Fibroblast of lung (primary cell): ENCODE data around the gene ITSN1. TPM values are rescaled to one million over a fixed set of nuclear protein-coding genes. Genes with fewer than 3 reads are reported as not detected.

Experiments used
- DNase-seq, 2 donors: peaks; one replicate each; pipeline versions ENCODE4 v3.0.0 to v3.0.0-alpha.2; 2010; ENCODE audit warnings: low read depth in 2 of 2
- H2AFZ ChIP-seq: 2 replicates; pipeline ENCODE4 v1.5.1; 2012; ENCODE audit warnings: low read length, control low read depth, inconsistent platforms
- H3K27ac ChIP-seq: 2 replicates; pipeline ENCODE4 v1.5.1; 2011; ENCODE audit warnings: low read length, control low read depth; ENCODE audit not compliant: insufficient read depth
- H3K27me3 ChIP-seq: 2 replicates; pipeline ENCODE4 v1.5.1; 2011; ENCODE audit warnings: mild to moderate bottlenecking, low read length; ENCODE audit not compliant: control insufficient read depth, insufficient read depth
- H3K36me3 ChIP-seq: 2 replicates; pipeline ENCODE4 v1.5.1; 2011; ENCODE audit warnings: low read length; ENCODE audit not compliant: control insufficient read depth, insufficient read depth
- H3K4me1 ChIP-seq: 2 replicates; pipeline ENCODE4 v1.5.1; 2011; ENCODE audit warnings: low read length; ENCODE audit not compliant: control insufficient read depth, insufficient read depth; ENCODE audit errors: extremely low read depth
- H3K4me2 ChIP-seq: 2 replicates; pipeline ENCODE4 v1.5.1; 2011; ENCODE audit warnings: low read length, control low read depth; ENCODE audit not compliant: insufficient read depth; ENCODE audit errors: extremely low read depth
- H3K4me3 ChIP-seq, 4 experiments: fragments of 200-600 bp in 1 of 4; sonication (generic) in 1 of 4; replicated peaks in 1 of 4; 2 replicates each; pipeline ENCODE4 v1.5.1; 2011 to 2016; ENCODE audit warnings: low read length in 4 of 4, low read depth in 3 of 4, mild to moderate bottlenecking in 3 of 4, control low read depth in 2 of 4, inconsistent platforms in 1 of 4, mixed read lengths in 1 of 4; ENCODE audit not compliant: insufficient read depth in 1 of 4; ENCODE audit errors: control extremely low read depth in 1 of 4
- H3K79me2 ChIP-seq: 2 replicates; pipeline ENCODE4 v1.5.1; 2012; ENCODE audit warnings: mild to moderate bottlenecking, low read length, inconsistent platforms; ENCODE audit not compliant: control insufficient read depth, insufficient read depth
- H3K9ac ChIP-seq: 2 replicates; pipeline ENCODE4 v1.5.1; 2011; ENCODE audit warnings: mild to moderate bottlenecking, low read length, control low read depth; ENCODE audit not compliant: insufficient read depth
- H3K9me3 ChIP-seq: 2 replicates; pipeline ENCODE4 v1.5.1; 2012; ENCODE audit warnings: low read depth, low read length; ENCODE audit not compliant: control insufficient read depth, insufficient read depth
- H4K20me1 ChIP-seq: 2 replicates; pipeline ENCODE4 v1.5.1; 2011; ENCODE audit warnings: low read length; ENCODE audit not compliant: control insufficient read depth, insufficient read depth; ENCODE audit errors: extremely low read depth
- CTCF ChIP-seq, 2 donors: IDR thresholded peaks in 1 of 2; conservative IDR thresholded peaks in 1 of 2; 1 replicate in 1 of 2; 2 replicates in 1 of 2; pipeline ENCODE4 v1.5.1; 2011 to 2012; ENCODE audit warnings: low read length in 2 of 2, control low read depth in 1 of 2, inconsistent platforms in 1 of 2, low read depth in 1 of 2, mild to moderate bottlenecking in 1 of 2
- EZH2 ChIP-seq: IDR thresholded peaks from 2 replicates; pipeline ENCODE4 v1.5.1; 2012; ENCODE audit warnings: low read length, control low read depth, mild to moderate bottlenecking; ENCODE audit errors: missing control alignments
- polyA plus RNA-seq, 2 donors: library from polyadenylated mRNA; depleted of rRNA in 1 of 2; stranded (reverse) in 1 of 2; unstranded in 1 of 2; fragments of >200 nt; gene quantifications; 2 replicates each; pipeline ENCODE4 v1.2.1, GENCODE V29; 2011 to 2012; ENCODE audit warnings: missing spikeins in 1 of 2
- total RNA-seq: library from RNA; depleted of rRNA; stranded (reverse); fragments of >200 nt; gene quantifications from 2 replicates; pipeline ENCODE4 v1.2.1, GENCODE V29; 2014

The ITSN1 gene
- total and polyA plus RNA-seq, 2 donors (not counting 1 experiment from before 2014, with no cell fraction given), result 34.7 to 63.1 TPM

GRCh38 chr21:33761441-33762036 is 119.2 kb downstream of the ITSN1 start:
- Histone ChIP-seq H3K27ac (peak overlapping the region; percentile 76), H4K20me1 (no peaks in the 10 kb centered on the region), H2AFZ (no peak overlapping the region), H3K4me3 (peak overlapping the region in 3 of 4 experiments; percentile 3 to 45 (median 23)), H3K27me3 (no peaks in the 10 kb centered on the region), H3K79me2 (no peaks in the 10 kb centered on the region), H3K4me1 (peaks cover 15% of the 10 kb centered on the region), H3K9ac (peak overlapping the region; percentile 27), H3K4me2 (peak overlapping the region; percentile 38), H3K36me3 (peaks cover 2% of the 10 kb centered on the region), H3K9me3 (no peaks in the 10 kb centered on the region)
- DNase-seq, result peak; percentile 97 to 100
- no peak for TF ChIP-seq EZH2
- no peak for TF ChIP-seq CTCF (conservative IDR thresholded peaks at IDR 0.05 in 1 of 2, IDR thresholded peaks at IDR 0.05 in 1 of 2; ENCODE audit: low read depth in 1 of 2, low read length in 2 of 2)

- Histone ChIP-seq H3K9me3 (no peaks in the 10 kb centered on the region), H3K27me3 (no peaks in the 10 kb centered on the region), H3K9ac (no peak overlapping the region), H3K27ac (no peak overlapping the region), H2AFZ (no peak overlapping the region), H3K79me2 (no peaks in the 10 kb centered on the region), H3K4me3 (no peak overlapping the region), H4K20me1 (no peaks in the 10 kb centered on the region), H3K4me2 (no peak overlapping the region), H3K4me1 (peaks cover 17% of the 10 kb centered on the region), H3K36me3 (peaks cover 2% of the 10 kb centered on the region)
- TF ChIP-seq CTCF (conservative IDR thresholded peaks at IDR 0.05 in 1 of 2, IDR thresholded peaks at IDR 0.05 in 1 of 2; ENCODE audit: low read depth in 1 of 2, low read length in 2 of 2), result no peak
- TF ChIP-seq EZH2, result no peak
- peak in 1 of 2 donors; percentile 82 for DNase-seq
Observed at GRCh38 chr21:33762803-33763581, 120.7 kb downstream of the ITSN1 start.

- no peak overlapping the region for H3K27ac ChIP-seq
- no peaks in the 10 kb centered on the region for H3K9me3 ChIP-seq
- H3K36me3 ChIP-seq, result peaks cover 2% of the 10 kb centered on the region
- no peaks in the 10 kb centered on the region for H3K27me3 ChIP-seq
- TF ChIP-seq CTCF (conservative IDR thresholded peaks at IDR 0.05 in 1 of 2, IDR thresholded peaks at IDR 0.05 in 1 of 2; ENCODE audit: low read depth in 1 of 2, low read length in 2 of 2), result no peak
- no peak for TF ChIP-seq EZH2
- no peaks in the 10 kb centered on the region for H3K79me2 ChIP-seq
- H3K9ac ChIP-seq, result no peak overlapping the region
- no peak overlapping the region for H3K4me2 ChIP-seq
- DNase-seq, result no peak
- H3K4me3 ChIP-seq, result no peak overlapping the region
- no peak overlapping the region for H2AFZ ChIP-seq
- no peaks in the 10 kb centered on the region for H4K20me1 ChIP-seq
- peaks cover 17% of the 10 kb centered on the region for H3K4me1 ChIP-seq
Observed at GRCh38 chr21:33763582-33763899, 121.2 kb downstream of the ITSN1 start.
